Measurements from ENCODE around the gene SLC66A2. TPM values are rescaled to one million over a fixed set of nuclear protein-coding genes. Genes with fewer than 3 reads are reported as not detected.

SLC66A2 gene
- total RNA-seq, 1 donor = 35.8 TPM

GRCh38 chr18:79912994-79913831 is 38.2 kb downstream of the SLC66A2 start:
- Histone ChIP-seq H2AFZ (ENCODE audit: low read length) (no peak overlapping the region), H3K79me2 (ENCODE audit: insufficient read depth, low read length) (peaks cover 12% of the 10 kb centered on the region), H3K9me3 (ENCODE audit: low read depth, low read length) (no peaks in the 10 kb centered on the region), H4K20me1 (ENCODE audit: insufficient read depth, low read length) (peaks cover 15% of the 10 kb centered on the region), H3K27ac (ENCODE audit: low read depth, low read length) (no peak overlapping the region), H3K4me1 (ENCODE audit: insufficient read depth, low read length) (no peaks in the 10 kb centered on the region), H3K27me3 (ENCODE audit: insufficient read depth, low read length) (no peaks in the 10 kb centered on the region), H3K4me2 (ENCODE audit: insufficient read depth, low read length) (no peak overlapping the region), H3K36me3 (ENCODE audit: insufficient read depth, low read length) (no peaks in the 10 kb centered on the region), H3K4me3 (ENCODE audit: insufficient read depth, low read length) (no peak overlapping the region)
- DNase-seq (ENCODE audit: insufficient read length, low spot score, missing footprints) = peak; percentile 72
- no peak for TF ChIP-seq CTCF (IDR thresholded peaks at IDR 0.05; ENCODE audit: extremely low read depth, low read depth, low read length)

GRCh38 chr18:79912409-79912991 is 39.0 kb downstream of the SLC66A2 start:
- Histone ChIP-seq H4K20me1 (ENCODE audit: insufficient read depth, low read length) (peaks cover 15% of the 10 kb centered on the region), H3K36me3 (ENCODE audit: insufficient read depth, low read length) (no peaks in the 10 kb centered on the region), H3K4me1 (ENCODE audit: insufficient read depth, low read length) (no peaks in the 10 kb centered on the region), H3K9me3 (ENCODE audit: low read depth, low read length) (no peaks in the 10 kb centered on the region), H3K27me3 (ENCODE audit: insufficient read depth, low read length) (no peaks in the 10 kb centered on the region), H2AFZ (ENCODE audit: low read length) (no peak overlapping the region), H3K27ac (ENCODE audit: low read depth, low read length) (no peak overlapping the region), H3K79me2 (ENCODE audit: insufficient read depth, low read length) (peaks cover 8% of the 10 kb centered on the region), H3K4me3 (ENCODE audit: insufficient read depth, low read length) (no peak overlapping the region), H3K4me2 (ENCODE audit: insufficient read depth, low read length) (no peak overlapping the region)
- no peak for TF ChIP-seq CTCF (IDR thresholded peaks at IDR 0.05; ENCODE audit: extremely low read depth, low read depth, low read length)
- DNase-seq (ENCODE audit: insufficient read length, low spot score, missing footprints) = peak; percentile 77

GRCh38 chr18:79911344-79912270 is 39.8 kb downstream of the SLC66A2 start:
- Histone ChIP-seq H3K36me3 (ENCODE audit: insufficient read depth, low read length) (no peaks in the 10 kb centered on the region), H3K27me3 (ENCODE audit: insufficient read depth, low read length) (no peaks in the 10 kb centered on the region), H3K4me3 (ENCODE audit: insufficient read depth, low read length) (no peak overlapping the region), H4K20me1 (ENCODE audit: insufficient read depth, low read length) (peaks cover 15% of the 10 kb centered on the region), H3K4me1 (ENCODE audit: insufficient read depth, low read length) (no peaks in the 10 kb centered on the region), H2AFZ (ENCODE audit: low read length) (no peak overlapping the region), H3K4me2 (ENCODE audit: insufficient read depth, low read length) (no peak overlapping the region), H3K27ac (ENCODE audit: low read depth, low read length) (no peak overlapping the region), H3K9me3 (ENCODE audit: low read depth, low read length) (no peaks in the 10 kb centered on the region), H3K79me2 (ENCODE audit: insufficient read depth, low read length) (peaks cover 8% of the 10 kb centered on the region)
- TF ChIP-seq CTCF (IDR thresholded peaks at IDR 0.05; ENCODE audit: extremely low read depth, low read depth, low read length) = no peak
- DNase-seq (ENCODE audit: insufficient read length, low spot score, missing footprints) = peak; percentile 50

All from osteoblast (primary cell).